ENCODE data around the gene EFNA4. TPM values are rescaled to one million over a fixed set of nuclear protein-coding genes. Genes with fewer than 3 reads are reported as not detected.
A peak's percentile ranks its signal among the peaks of the same experiment; 100 is the strongest.

EFNA4 gene
- 16.0 TPM for polyA plus RNA-seq (2013, experiment 1 of 2)
- 14.9 TPM for polyA plus RNA-seq (2013, experiment 2 of 2)

- peak within 1 kb of the TSS; percentile 93 for H3K4me2 ChIP-seq (ENCODE audit: low read length)
- peak within 1 kb of the TSS; percentile 44 for H3K4ac ChIP-seq (ENCODE audit: low read depth, low read length)
- no peak within 1 kb of the TSS for H2BK15ac ChIP-seq (replicated peaks; ENCODE audit: low read depth)
- peak within 1 kb of the TSS; percentile 59 for H2BK5ac ChIP-seq (ENCODE audit: low read length)
- no peak within 1 kb of the TSS for H3K23ac ChIP-seq (ENCODE audit: low read length)
- DNase-seq = peak; percentile 96
- H3K79me1 ChIP-seq (ENCODE audit: low read length) = peaks cover 6% of the 10 kb centered on the region
- no peaks in the 10 kb centered on the region for H3K27me3 ChIP-seq (ENCODE audit: insufficient read depth, low read length, poor library complexity)
- peak within 1 kb of the TSS; percentile 80 for H3K4me3 ChIP-seq (ENCODE audit: low read length)
- peak within 1 kb of the TSS; percentile 87 for H4K5ac ChIP-seq (ENCODE audit: low read length)
- peak within 1 kb of the TSS; percentile 65 for H2AK5ac ChIP-seq (ENCODE audit: low read length)
- no peak within 1 kb of the TSS for H4K8ac ChIP-seq (ENCODE audit: low read depth, low read length)
- H3K56ac ChIP-seq (ENCODE audit: low read length) = peak within 1 kb of the TSS; percentile 96
- WGBS (ENCODE audit: extremely low coverage, insufficient coverage, low lambda C conversion rate) = no CpG with 5 or more reads among the region's 57 CpGs
- H3K79me2 ChIP-seq (ENCODE audit: control insufficient read depth, insufficient read depth, low read length) = no peaks in the 10 kb centered on the region
- peaks cover 2% of the 10 kb centered on the region for H3K4me1 ChIP-seq (ENCODE audit: control insufficient read depth, low read depth, low read length)
- no peaks in the 10 kb centered on the region for H3K36me3 ChIP-seq (ENCODE audit: control insufficient read depth, insufficient read depth, low read length)
- peak within 1 kb of the TSS; percentile 85 for H3K27ac ChIP-seq (ENCODE audit: low read depth, low read length)
- H3K9ac ChIP-seq (ENCODE audit: low read length) = peak within 1 kb of the TSS; percentile 89
- no peak within 1 kb of the TSS for H2BK120ac ChIP-seq (ENCODE audit: low read depth, low read length)
- H3K18ac ChIP-seq (ENCODE audit: low read length) = peak within 1 kb of the TSS; percentile 71
Measured at GRCh38 chr1:155063550-155064110, at the start of gene EFNA4. Gene EFNA4 (plus strand): TSS chr1:155063740. CDS start chr1:155063824, 84 bp downstream.

- Histone ChIP-seq H3K79me2 (ENCODE audit: control insufficient read depth, insufficient read depth, low read length) (no peaks in the 10 kb centered on the region), H3K56ac (ENCODE audit: low read length) (no peak overlapping the region), H3K9ac (ENCODE audit: low read length) (no peak overlapping the region), H4K8ac (ENCODE audit: low read depth, low read length) (no peak overlapping the region), H3K36me3 (ENCODE audit: control insufficient read depth, insufficient read depth, low read length) (no peaks in the 10 kb centered on the region), H3K18ac (ENCODE audit: low read length) (no peak overlapping the region), H3K4me2 (ENCODE audit: low read length) (no peak overlapping the region), H3K4me3 (ENCODE audit: low read length) (no peak overlapping the region), H2AK5ac (ENCODE audit: low read length) (no peak overlapping the region), H3K79me1 (ENCODE audit: low read length) (peaks cover 2% of the 10 kb centered on the region), H3K27me3 (ENCODE audit: insufficient read depth, low read length, poor library complexity) (no peaks in the 10 kb centered on the region), H3K4me1 (ENCODE audit: control insufficient read depth, low read depth, low read length) (peaks cover 15% of the 10 kb centered on the region), H3K27ac (ENCODE audit: low read depth, low read length) (no peak overlapping the region), H3K23ac (ENCODE audit: low read length) (no peak overlapping the region), H2BK120ac (ENCODE audit: low read depth, low read length) (no peak overlapping the region), H3K4ac (ENCODE audit: low read depth, low read length) (no peak overlapping the region), H2BK5ac (ENCODE audit: low read length) (no peak overlapping the region), H4K5ac (ENCODE audit: low read length) (no peak overlapping the region), H2BK15ac (replicated peaks; ENCODE audit: low read depth) (no peak overlapping the region)
- WGBS (ENCODE audit: extremely low coverage, insufficient coverage, low lambda C conversion rate) = no CpG with 5 or more reads among the region's 31 CpGs
- DNase-seq = no peak
Measured at GRCh38 chr1:155014709-155015508, 48.6 kb upstream of the EFNA4 start.

GRCh38 chr1:155015527-155016230 is 47.9 kb upstream of the EFNA4 start:
- Histone ChIP-seq H2BK120ac (ENCODE audit: low read depth, low read length) (no peak overlapping the region), H3K18ac (ENCODE audit: low read length) (no peak overlapping the region), H2BK15ac (replicated peaks; ENCODE audit: low read depth) (no peak overlapping the region), H3K36me3 (ENCODE audit: control insufficient read depth, insufficient read depth, low read length) (no peaks in the 10 kb centered on the region), H4K8ac (ENCODE audit: low read depth, low read length) (no peak overlapping the region), H3K79me1 (ENCODE audit: low read length) (peaks cover 2% of the 10 kb centered on the region), H3K27me3 (ENCODE audit: insufficient read depth, low read length, poor library complexity) (no peaks in the 10 kb centered on the region), H3K4me1 (ENCODE audit: control insufficient read depth, low read depth, low read length) (peaks cover 15% of the 10 kb centered on the region), H2AK5ac (ENCODE audit: low read length) (no peak overlapping the region), H3K4me3 (ENCODE audit: low read length) (no peak overlapping the region), H3K9ac (ENCODE audit: low read length) (no peak overlapping the region), H3K4me2 (ENCODE audit: low read length) (no peak overlapping the region), H2BK5ac (ENCODE audit: low read length) (no peak overlapping the region), H3K79me2 (ENCODE audit: control insufficient read depth, insufficient read depth, low read length) (no peaks in the 10 kb centered on the region), H3K23ac (ENCODE audit: low read length) (no peak overlapping the region), H3K56ac (ENCODE audit: low read length) (no peak overlapping the region), H3K27ac (ENCODE audit: low read depth, low read length) (no peak overlapping the region), H4K5ac (ENCODE audit: low read length) (no peak overlapping the region), H3K4ac (ENCODE audit: low read depth, low read length) (no peak overlapping the region)
- no peak for DNase-seq
- no CpG with 5 or more reads among the region's 16 CpGs for WGBS (ENCODE audit: extremely low coverage, insufficient coverage, low lambda C conversion rate)

GRCh38 chr1:155016231-155016831 is 47.2 kb upstream of the EFNA4 start:
- Histone ChIP-seq H3K4me3 (ENCODE audit: low read length) (no peak overlapping the region), H4K8ac (ENCODE audit: low read depth, low read length) (no peak overlapping the region), H3K4ac (ENCODE audit: low read depth, low read length) (peak overlapping the region; percentile 25), H3K56ac (ENCODE audit: low read length) (peak overlapping the region; percentile 94), H3K4me1 (ENCODE audit: control insufficient read depth, low read depth, low read length) (peaks cover 15% of the 10 kb centered on the region), H4K5ac (ENCODE audit: low read length) (no peak overlapping the region), H3K18ac (ENCODE audit: low read length) (peak overlapping the region; percentile 19), H3K23ac (ENCODE audit: low read length) (no peak overlapping the region), H3K79me1 (ENCODE audit: low read length) (peaks cover 2% of the 10 kb centered on the region), H3K4me2 (ENCODE audit: low read length) (no peak overlapping the region), H2AK5ac (ENCODE audit: low read length) (no peak overlapping the region), H3K27me3 (ENCODE audit: insufficient read depth, low read length, poor library complexity) (no peaks in the 10 kb centered on the region), H3K27ac (ENCODE audit: low read depth, low read length) (peak overlapping the region; percentile 76), H2BK15ac (replicated peaks; ENCODE audit: low read depth) (no peak overlapping the region), H3K79me2 (ENCODE audit: control insufficient read depth, insufficient read depth, low read length) (no peaks in the 10 kb centered on the region), H3K9ac (ENCODE audit: low read length) (no peak overlapping the region), H2BK5ac (ENCODE audit: low read length) (no peak overlapping the region), H3K36me3 (ENCODE audit: control insufficient read depth, insufficient read depth, low read length) (no peaks in the 10 kb centered on the region), H2BK120ac (ENCODE audit: low read depth, low read length) (no peak overlapping the region)
- DNase-seq = no peak
- WGBS (ENCODE audit: extremely low coverage, insufficient coverage, low lambda C conversion rate) = no CpG with 5 or more reads among the region's 26 CpGs

GRCh38 chr1:155017041-155017945 is 46.2 kb upstream of the EFNA4 start:
- no peak overlapping the region for H3K4me3 ChIP-seq (ENCODE audit: low read length)

More at GRCh38 chr1:155017041-155017945, 46.2 kb upstream of the EFNA4 start:
- H4K5ac ChIP-seq (ENCODE audit: low read length) = no peak overlapping the region
- H3K9ac ChIP-seq (ENCODE audit: low read length) = peak overlapping the region; percentile 82
- peak overlapping the region; percentile 25 for H3K4ac ChIP-seq (ENCODE audit: low read depth, low read length)
- H3K27me3 ChIP-seq (ENCODE audit: insufficient read depth, low read length, poor library complexity) = no peaks in the 10 kb centered on the region
- no peaks in the 10 kb centered on the region for H3K79me2 ChIP-seq (ENCODE audit: control insufficient read depth, insufficient read depth, low read length)
- peaks cover 11% of the 10 kb centered on the region for H3K4me1 ChIP-seq (ENCODE audit: control insufficient read depth, low read depth, low read length)
- peak overlapping the region; percentile 76 for H3K27ac ChIP-seq (ENCODE audit: low read depth, low read length)
- no peak overlapping the region for H2BK15ac ChIP-seq (replicated peaks; ENCODE audit: low read depth)
- peak overlapping the region; percentile 52 for H3K4me2 ChIP-seq (ENCODE audit: low read length)
- no peaks in the 10 kb centered on the region for H3K79me1 ChIP-seq (ENCODE audit: low read length)
- H3K56ac ChIP-seq (ENCODE audit: low read length) = peak overlapping the region; percentile 94
- peak overlapping the region; percentile 80 for H3K23ac ChIP-seq (ENCODE audit: low read length)
- peak overlapping the region; percentile 93 for H2BK5ac ChIP-seq (ENCODE audit: low read length)
- peak; percentile 99 for DNase-seq
- no CpG with 5 or more reads among the region's 49 CpGs for WGBS (ENCODE audit: extremely low coverage, insufficient coverage, low lambda C conversion rate)
- no peak overlapping the region for H4K8ac ChIP-seq (ENCODE audit: low read depth, low read length)
- peak overlapping the region; percentile 24 for H3K18ac ChIP-seq (ENCODE audit: low read length)
- no peaks in the 10 kb centered on the region for H3K36me3 ChIP-seq (ENCODE audit: control insufficient read depth, insufficient read depth, low read length)
- H2AK5ac ChIP-seq (ENCODE audit: low read length) = peak overlapping the region; percentile 85
- peak overlapping the region; percentile 8 for H2BK120ac ChIP-seq (ENCODE audit: low read depth, low read length)

Measured in mesendoderm (in vitro differentiated cells).